ENCODE measurements around the gene C22orf23. TPM values are rescaled to one million over a fixed set of nuclear protein-coding genes. Genes with fewer than 3 reads are reported as not detected.
A peak's percentile ranks its signal among the peaks of the same experiment; 100 is the strongest.

The C22orf23 gene
- total RNA-seq, 3 donors from 2014 or later, result 0.64 TPM; not detected in 2

GRCh38 chr22:37943136-37943824 lies 10.1 kb downstream of the C22orf23 start:
- no peak overlapping the region for H3K27ac ChIP-seq
- H3K36me3 ChIP-seq, result peaks cover 5% of the 10 kb centered on the region
- no peaks in the 10 kb centered on the region for H3K27me3 ChIP-seq
- H3K4me3 ChIP-seq, result no peak overlapping the region
- DNase-seq (ENCODE audit: low spot score in 2 of 2), result no peak
- H3K9me3 ChIP-seq, result no peaks in the 10 kb centered on the region
- intact Hi-C loops (cut with DNase I; ENCODE audit: low total_unique reads), result no loop called here
- no peaks in the 10 kb centered on the region for H3K4me1 ChIP-seq
- no peak for TF ChIP-seq POLR2A (IDR thresholded peaks at IDR 0.05)
- no peak for TF ChIP-seq POLR2AphosphoS5 (IDR thresholded peaks at IDR 0.05)
- no peak for TF ChIP-seq CTCF (IDR thresholded peaks at IDR 0.05)

GRCh38 chr22:37942133-37942532 lies 11.3 kb downstream of the C22orf23 start:
- no peaks in the 10 kb centered on the region for H3K27me3 ChIP-seq
- H3K4me1 ChIP-seq, result no peaks in the 10 kb centered on the region
- DNase-seq (ENCODE audit: low spot score in 2 of 2), result no peak
- peak overlapping the region in 1 of 2 donors; percentile 3 for H3K27ac ChIP-seq
- no peaks in the 10 kb centered on the region for H3K9me3 ChIP-seq
- no peak overlapping the region for H3K4me3 ChIP-seq
- H3K36me3 ChIP-seq, result peaks cover 5% of the 10 kb centered on the region
- TF ChIP-seq POLR2A (IDR thresholded peaks at IDR 0.05), result no peak
- TF ChIP-seq POLR2AphosphoS5 (IDR thresholded peaks at IDR 0.05), result no peak
- no peak for TF ChIP-seq CTCF (IDR thresholded peaks at IDR 0.05)
- intact Hi-C loops (cut with DNase I; ENCODE audit: low total_unique reads), result no loop called here

DNA sequence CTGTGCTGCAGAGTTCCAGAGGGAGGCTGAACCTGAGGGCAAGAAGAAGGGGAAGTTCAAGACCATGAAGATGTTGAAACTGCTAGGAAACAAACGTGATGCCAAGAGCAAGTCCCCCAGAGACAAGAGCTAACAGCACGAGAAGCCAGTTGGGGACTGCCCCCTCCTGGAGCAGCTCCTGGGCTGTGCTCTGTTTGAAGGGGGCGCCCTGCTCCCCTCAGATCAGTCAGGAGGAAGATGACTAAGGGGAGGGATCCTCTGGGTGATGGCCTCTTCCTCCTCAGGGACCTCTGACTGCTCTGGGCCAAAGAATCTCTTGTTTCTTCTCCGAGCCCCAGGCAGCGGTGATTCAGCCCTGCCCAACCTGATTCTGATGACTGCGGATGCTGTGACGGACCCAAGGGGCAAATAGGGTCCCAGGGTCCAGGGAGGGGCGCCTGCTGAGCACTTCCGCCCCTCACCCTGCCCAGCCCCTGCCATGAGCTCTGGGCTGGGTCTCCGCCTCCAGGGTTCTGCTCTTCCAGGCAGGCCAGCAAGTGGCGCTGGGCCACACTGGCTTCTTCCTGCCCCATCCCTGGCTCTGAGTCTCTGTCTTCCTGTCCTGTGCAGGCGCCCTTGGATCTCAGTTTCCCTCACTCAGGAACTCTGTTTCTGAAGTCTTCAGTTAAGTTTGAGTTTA lies 12.6 kb downstream of the C22orf23 start:
- no peaks in the 10 kb centered on the region for H3K27me3 ChIP-seq
- no peak for TF ChIP-seq POLR2A (IDR thresholded peaks at IDR 0.05)
- no peak for TF ChIP-seq POLR2AphosphoS5 (IDR thresholded peaks at IDR 0.05)
- TF ChIP-seq CTCF (IDR thresholded peaks at IDR 0.05), result no peak
- H3K36me3 ChIP-seq, result peaks cover 5% of the 10 kb centered on the region
- DNase-seq (ENCODE audit: low spot score in 2 of 2), result no peak
- no peaks in the 10 kb centered on the region for H3K9me3 ChIP-seq
- H3K27ac ChIP-seq, result no peak overlapping the region
- intact Hi-C loops (cut with DNase I; ENCODE audit: low total_unique reads), result no loop called here
- no peak overlapping the region for H3K4me3 ChIP-seq
- H3K4me1 ChIP-seq, result no peaks in the 10 kb centered on the region

DNA sequence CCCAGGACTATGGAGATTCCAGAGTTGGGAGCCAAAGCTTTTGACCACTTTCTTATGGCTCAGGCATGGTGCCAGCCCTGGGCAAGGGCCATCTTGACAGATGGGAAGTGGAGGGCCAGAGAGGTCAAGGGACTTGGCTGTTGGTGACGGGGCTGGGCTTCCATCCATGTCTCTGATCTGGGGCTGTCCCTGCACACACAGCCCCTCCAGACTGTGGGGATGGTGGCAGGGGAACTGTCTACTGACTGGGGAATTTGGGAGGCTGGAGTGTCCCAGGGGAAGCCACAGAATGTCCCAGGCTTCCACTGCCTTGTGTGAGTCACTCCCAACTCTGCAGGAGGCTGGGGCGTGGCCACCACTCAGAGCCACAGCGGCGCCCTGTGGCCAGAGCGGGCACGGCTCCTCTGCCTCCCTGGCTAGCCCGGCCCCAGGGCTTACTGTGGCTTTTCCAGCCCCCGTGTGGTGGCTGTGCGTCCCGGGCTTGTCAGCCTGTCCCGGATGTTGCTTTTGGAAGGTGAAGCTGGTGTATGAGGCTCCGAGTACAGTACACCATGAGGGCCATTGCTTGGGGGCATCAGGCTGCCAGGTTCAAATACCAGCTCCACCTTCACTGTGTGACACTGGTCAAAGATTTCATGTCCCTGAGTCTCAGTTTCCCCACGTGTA lies 19.6 kb downstream of the C22orf23 start:
- DNase-seq (ENCODE audit: low spot score in 2 of 2), result peak; percentile 90 to 91
- Histone ChIP-seq H3K36me3 (no peaks in the 10 kb centered on the region), H3K9me3 (no peaks in the 10 kb centered on the region), H3K4me3 (no peak overlapping the region), H3K27ac (peak overlapping the region; percentile 78 to 83), H3K27me3 (no peaks in the 10 kb centered on the region), H3K4me1 (peaks cover 8 to 13% of the 10 kb centered on the region in 2 donors)
- intact Hi-C loops (cut with DNase I; ENCODE audit: low total_unique reads), result no loop called here
- TF ChIP-seq POLR2AphosphoS5 (IDR thresholded peaks at IDR 0.05) (peak; percentile 40 to 70 (median 60)), POLR2A (IDR thresholded peaks at IDR 0.05) (no peak), CTCF (IDR thresholded peaks at IDR 0.05) (peak; percentile 87 to 98 (median 98))

Data from breast epithelium (tissue), 4 donors.